HG03196 (cell line): ENCODE measurements around the gene IFFO2.
"Not testable (repeated sequence)": the region's sequence is repeated elsewhere in the genome, so short reads cannot be mapped to it uniquely, and the experiment has no call there.

Source experiments
- ATAC-seq: cut with Tn5 transposase; IDR thresholded peaks from one replicate; pipeline ENCODE4 v1.9.1; 2021; ENCODE audit not compliant: unreplicated experiment

Gene IFFO2

DNA sequence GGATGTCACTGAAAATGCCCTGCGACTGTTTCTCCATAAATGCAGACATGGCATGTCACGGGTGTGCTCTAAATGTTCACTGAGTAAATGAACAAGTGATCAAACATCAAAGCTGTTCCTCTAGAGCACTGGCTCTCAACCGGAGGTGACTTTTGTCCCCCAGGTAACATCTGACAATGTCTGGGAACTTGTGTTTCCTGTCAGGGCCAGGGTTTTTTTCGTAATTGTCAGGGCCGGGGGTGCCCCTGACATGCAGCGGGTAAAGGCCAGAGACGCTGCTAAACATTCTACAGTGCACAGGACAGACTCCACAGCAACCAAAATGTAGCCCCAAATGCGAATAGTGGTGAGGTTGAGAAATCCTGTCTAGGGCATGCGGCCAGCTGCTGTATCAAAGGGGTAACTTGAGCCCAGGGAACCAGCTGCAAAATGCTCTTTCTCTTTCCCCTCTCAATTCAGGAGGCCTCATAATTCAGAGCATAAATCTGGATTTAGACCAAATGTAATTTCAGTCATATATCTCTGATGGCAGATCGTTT lies 56.1 kb downstream of the IFFO2 start:
- no peak for ATAC-seq

DNA sequence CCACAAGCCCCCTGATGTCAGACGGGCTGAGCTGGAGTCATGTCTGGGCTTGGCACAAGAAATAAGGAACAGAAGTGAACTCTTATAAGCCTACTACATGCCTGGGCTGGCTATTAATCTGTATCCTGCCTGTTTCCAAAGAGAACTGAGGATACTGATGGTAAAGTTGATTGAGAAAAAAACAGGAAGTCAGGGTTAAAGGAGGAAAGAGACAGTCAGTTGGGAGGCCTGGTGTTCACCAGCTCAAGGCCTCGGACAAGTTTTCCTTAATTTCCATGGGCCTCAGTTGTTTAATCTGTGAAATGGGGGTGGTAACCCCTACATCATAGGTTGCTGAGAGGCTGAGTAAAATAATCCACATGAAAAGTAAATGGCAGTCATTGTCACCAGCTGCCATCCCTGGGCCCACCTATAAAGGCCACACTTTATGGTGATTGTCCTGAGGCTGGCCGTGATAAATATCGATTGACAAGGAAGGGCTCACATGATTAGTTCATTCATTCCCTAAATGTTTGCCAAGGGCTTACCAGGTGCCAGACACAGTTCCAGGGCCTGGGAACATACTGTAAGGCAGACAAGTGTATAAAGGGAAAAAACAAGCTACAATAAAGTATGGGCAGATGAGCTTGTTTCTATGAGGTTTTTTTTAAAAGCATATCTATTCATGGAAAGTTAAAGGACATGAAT lies 57.0 kb downstream of the IFFO2 start:
- no peak for ATAC-seq

DNA sequence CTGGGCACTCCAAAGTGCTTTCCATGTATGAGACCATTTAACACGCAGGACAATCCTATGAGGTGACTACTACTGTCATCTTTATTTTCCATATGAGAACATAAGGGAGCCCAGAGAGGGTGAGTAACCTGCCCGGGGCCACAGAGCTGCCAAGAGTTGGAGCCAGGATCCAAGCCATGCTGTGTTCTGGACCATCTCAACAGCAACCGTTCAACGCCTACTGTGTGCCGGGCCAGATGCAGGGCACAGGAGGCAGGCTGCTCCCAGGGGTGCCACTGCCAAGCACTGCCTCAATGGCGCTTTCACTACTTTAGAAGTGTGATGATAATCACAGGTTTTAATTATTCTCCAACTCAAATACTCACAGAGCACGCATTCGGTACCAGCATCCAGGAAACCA lies 57.9 kb downstream of the IFFO2 start:
- ATAC-seq = no peak

DNA sequence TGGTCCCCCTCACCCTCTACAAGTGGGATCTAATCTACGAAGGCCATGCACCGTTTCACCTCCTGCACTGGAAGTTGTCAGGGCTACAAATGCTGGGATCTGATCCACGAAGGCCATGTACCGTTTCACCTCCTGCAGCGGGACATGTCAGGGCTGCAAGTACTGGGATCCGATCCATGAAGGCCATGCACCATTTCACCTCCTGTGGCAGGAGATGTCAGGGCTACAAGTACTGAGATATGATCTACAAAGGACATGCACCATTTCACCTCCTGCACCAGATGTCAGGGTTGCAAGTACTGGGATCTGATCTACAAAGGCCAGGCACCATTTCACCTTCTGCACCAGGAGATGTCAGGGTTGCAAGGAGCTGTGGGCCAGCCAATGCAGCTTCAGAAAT lies 61.2 kb downstream of the IFFO2 start:
- ATAC-seq = no peak

DNA sequence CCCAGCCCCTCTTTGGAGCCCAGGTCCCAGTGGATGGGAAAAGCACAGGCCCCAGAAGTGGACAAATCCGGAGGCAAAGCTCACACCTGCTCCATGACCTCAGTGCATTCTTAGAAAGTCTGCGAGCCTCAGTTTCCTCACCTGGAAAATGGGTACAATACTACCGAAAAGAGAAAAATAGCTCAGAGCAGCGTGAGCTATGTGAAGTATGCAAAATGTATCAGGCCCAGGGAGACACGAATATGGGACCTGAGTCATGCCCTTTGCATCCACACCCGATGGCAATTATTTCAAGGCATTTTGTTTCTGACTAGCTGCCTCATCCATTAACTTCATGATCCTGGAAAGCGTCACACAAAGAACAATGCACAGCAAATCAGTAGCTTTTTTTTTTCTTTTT lies 63.4 kb downstream of the IFFO2 start:
- no peak for ATAC-seq

DNA sequence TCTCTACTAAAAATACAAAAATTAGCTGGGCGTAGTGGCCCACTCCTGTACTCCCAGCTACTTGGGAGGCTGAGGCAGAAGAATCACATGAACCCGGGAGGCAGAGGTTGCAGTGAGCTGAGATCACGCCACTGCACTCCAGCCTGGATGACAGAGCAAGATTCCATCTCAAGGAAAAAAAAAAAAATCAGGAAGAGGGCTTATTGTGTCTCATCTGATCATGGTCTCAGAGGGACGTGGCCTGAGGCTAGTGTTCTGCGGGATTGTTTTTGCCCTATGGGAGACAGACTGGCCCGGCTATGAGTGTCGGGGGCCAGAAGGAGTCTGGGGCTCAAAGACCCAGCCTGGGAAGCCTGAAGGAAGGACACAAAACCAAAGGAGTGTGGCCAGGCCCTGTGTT lies 64.6 kb downstream of the IFFO2 start:
- not testable (repeated sequence) for ATAC-seq

DNA sequence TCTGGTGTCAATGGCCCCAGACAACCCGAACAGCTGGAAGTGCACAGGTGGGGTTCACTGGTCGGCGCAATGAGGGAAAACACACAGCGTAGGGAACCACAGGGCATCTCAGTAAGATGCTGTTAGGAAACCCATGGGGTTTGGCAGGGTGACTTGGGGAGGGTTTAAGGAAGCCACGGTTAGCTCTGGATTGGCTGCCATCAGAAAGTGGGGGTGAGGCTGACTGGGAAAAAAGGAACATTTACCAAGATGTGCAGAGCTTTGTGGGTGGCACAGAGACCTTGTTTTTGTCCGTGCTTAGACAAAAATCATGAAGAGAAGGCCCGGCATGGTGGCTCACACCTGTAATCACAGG lies 65.1 kb downstream of the IFFO2 start:
- ATAC-seq = no peak

DNA sequence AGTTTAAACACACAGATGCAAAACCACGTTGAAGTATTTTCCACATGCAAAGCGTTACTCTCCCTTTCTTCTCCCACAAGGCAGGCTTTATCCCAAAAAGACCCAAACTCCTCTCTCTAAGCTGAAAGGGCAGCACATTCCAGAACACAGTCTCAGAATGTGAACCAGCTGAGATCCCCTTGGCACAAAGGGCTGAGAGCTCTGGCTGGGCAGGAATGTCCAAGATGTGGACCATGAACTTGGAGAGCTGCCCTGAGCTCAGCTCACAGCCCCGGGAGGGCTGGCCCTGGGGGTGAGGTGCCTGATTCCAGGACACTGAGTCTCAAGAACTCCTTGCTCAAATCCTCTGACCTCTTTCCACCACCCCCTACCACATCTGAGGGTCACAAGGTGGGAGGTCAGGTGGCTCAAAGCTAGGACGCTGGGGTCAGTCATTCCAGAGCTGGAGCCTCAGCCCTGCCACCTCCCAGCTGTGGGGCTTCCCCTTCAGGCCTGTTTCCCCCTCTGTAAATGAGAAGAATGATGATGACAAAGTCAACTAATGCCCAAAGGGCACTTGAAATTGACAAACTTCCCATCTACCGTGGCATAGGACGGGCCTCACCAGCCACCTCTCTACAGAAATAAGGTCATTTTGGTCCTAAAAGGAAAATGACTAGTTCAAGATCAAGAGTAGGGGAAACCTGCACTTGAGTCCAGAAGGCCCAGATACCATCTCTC lies 65.6 kb downstream of the IFFO2 start:
- ATAC-seq = no peak

DNA sequence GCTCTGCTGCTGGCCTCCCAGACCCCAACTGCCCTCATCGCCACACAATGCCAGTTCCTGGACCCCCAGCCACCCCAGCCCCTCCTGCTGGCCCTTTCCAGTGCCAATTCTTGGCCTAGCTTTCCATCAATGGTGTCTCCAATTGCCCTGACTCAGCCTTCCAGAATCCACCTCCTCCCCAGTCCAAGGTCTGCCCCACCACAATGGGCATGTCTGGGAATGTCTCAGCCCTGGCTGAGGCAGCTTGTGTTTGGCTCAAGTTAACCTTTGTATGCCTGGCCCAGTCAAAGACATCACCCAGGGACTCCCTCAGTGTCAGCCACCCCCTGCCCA lies 70.5 kb downstream of the IFFO2 start:
- no peak for ATAC-seq

DNA sequence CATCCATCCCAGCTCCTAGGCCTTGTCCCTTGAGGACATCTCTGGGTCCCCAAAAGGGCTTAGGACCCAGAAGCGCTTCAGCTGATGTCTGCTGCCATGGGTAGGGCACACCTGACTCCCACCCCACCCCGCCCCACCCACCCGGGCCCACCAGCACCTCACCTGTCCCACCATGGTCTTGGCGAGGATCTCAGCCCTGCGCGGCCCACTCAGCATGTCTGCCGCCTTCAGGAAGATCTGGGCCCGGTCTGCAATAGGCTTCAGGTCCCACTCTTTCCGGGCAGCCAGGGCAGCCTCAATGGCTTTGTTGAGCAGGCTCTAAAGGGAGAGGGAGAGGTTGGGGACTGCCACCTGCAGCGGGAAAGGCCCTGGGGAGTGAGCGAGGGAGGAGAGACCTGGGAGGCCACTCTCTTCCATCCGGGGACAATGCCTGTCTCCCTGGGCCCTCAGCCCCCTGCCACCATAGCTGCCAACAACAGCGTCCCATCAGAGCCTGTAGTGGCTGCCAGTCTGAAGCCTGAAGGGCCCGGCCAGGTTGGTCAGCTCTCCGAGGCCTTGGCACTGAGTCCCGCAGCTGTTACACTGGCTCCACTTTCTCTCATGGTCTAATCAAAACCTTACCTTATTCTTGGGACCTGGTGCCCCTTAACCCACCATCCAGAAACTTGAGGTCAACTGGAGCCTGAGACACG lies 71.0 kb downstream of the IFFO2 start:
- ATAC-seq = no peak

DNA sequence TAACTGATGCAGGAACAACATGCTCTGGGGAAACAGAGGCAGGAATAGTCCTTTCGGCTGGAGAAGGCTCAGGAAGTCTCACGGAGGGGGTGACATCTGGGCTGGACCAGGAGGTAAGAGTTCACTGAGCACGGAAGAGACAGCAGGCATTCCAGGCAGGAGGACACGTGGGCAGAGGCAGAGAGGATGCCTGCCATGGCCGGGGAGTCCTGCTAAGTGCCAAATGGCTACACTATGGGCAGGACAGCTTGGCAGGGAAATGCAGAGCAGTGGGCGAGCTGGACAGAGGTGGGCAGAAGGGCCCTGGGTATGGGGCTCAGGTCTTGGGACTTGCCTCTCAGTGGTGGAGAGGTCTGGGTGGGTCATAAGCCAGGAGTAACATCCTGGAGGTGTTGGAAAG lies 71.7 kb downstream of the IFFO2 start:
- ATAC-seq = no peak

DNA sequence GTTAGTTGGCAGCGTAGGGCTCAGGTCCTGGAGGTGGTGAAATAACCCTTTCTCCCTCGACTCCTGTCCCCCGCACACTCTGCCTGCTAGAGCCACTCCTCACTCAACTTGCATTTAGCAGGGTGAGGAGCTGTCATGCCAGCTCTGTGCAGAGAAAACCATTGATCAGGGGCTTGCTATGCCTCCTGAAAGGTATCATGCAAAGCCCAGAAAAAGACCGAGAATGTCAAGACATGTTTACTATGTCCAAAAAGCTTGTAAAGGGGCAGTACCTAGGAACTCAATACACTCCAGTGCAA lies 72.1 kb downstream of the IFFO2 start:
- no peak for ATAC-seq

DNA sequence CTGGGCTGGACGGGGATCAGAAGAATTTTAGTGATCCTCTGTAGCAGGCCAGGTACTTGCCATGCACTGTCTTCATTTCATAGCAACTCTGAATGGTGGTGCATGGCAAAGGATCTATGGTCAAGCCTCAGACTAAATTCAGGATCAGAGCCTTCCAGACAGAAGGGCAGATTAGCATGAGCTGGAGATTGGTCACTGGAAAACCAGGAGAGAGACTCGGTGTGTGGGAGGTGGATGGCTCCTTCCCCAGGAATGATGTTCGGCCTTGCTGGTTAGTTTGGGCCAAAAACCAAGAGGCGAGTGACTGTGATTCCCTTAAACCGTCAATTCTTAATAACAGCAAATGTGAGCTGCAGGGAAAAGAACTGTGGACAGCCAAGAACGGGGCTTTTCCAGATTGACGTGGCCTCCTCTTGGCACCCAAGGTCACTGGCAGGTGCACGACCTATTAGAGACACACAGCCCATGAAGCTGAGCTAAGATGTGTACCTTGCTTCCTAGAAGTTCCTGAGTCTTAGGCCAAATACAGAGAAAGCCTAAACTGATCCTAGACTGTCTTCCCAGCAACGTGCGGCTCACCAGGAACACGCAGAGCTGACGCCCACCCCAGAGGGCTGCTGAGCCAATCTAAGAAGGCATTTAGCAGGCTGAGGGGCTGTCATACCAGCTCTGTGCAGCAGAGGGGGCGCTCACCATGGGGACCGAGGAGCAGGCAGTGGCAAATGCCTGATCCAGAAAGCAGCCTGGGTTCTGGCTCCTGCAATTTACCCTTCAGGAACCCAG lies 72.6 kb downstream of the IFFO2 start:
- ATAC-seq = no peak

DNA sequence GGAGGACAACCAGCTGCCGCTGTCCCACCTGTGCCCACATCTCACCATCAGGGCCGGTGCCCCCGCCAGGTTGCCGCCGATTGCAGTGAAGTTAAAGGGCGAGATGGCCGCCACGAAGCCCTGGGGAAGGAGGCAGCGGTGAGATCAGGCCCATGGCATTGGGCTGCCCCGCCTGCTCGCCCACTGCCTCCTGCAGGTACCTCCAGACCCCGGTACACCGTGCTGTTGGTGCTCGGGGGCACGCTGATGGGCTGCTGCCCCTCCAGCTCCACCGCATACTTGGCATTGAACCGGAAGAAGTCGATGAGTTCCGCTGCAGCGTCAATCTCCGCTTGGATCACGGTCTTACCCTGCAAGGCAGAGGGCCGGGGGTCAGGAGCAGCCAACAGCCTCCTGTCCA lies 73.4 kb downstream of the IFFO2 start:
- ATAC-seq = no peak

DNA sequence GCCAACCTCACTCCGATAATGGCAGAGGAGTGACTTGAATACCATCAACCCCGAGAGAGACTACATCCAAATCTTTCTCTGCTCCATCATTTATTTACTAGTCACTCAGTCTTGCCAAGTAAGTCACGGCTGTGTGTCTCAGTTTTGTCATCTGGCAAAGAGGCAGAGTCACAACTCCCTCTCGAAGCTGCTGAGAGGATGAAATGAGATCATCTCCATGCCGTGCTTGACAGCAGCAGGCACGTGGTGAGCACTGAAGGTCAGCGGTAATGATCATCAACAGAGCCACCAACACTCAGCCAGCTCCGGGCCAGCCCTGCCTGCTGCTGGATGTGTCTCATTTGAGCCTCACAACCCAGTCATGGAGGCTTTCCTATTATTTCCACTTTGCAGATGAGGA lies 74.0 kb downstream of the IFFO2 start:
- ATAC-seq = no peak

DNA sequence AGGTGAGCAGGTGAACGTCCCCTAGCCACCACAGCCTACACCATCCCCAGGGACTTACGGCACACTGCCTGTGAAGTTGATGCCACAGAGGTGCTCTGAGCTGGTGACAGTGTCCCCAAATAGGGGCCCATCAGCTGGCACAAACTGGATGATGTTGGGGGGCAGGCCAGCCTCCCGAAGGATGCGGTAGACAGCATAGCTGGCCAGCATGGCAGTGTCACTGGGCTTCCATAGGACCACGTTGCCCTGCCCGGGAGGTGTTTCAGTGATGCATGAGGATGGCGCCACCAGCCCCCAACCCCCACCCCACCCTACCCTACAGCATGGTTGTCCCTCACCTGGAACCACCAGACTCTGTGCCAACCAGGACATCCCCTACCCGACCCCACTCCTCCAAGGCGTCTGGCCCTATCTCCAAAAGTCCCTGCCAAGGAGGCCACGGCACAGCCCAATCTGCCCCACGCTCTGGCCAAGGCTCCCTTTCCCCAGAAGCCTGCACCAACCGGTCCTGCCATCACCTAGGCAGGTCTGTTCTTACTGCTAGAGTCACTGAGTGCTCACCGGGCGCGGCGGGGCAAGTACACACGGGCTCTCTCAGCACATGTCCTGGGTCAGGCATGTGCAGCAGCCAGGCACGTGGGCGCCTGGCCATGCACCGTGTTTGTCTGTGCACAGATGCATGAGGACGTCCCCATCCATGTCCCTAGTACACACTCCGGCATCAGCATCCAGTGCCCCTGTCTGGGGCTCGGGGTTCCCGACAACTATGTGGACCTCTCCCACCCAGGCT lies 74.6 kb downstream of the IFFO2 start:
- ATAC-seq = no peak

DNA sequence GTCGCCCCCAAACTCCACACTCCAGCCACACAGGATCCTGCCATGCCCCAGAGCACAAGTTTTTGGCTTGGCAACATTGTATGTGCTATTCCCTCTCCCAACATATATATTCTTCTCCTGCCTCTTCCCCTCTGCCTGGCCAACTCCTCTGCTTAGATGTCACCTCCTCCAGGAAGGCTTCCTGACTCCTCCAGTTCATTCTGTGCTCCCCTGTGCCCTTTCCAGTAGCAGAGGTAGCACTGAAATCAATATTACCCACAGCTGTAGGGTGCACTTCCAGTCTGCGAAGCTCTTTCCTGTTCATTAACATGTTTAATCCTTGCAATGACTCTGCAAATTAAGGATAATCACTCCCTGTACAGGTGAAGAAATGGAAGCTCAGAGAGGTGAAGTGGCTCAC lies 75.3 kb downstream of the IFFO2 start:
- ATAC-seq = no peak

DNA sequence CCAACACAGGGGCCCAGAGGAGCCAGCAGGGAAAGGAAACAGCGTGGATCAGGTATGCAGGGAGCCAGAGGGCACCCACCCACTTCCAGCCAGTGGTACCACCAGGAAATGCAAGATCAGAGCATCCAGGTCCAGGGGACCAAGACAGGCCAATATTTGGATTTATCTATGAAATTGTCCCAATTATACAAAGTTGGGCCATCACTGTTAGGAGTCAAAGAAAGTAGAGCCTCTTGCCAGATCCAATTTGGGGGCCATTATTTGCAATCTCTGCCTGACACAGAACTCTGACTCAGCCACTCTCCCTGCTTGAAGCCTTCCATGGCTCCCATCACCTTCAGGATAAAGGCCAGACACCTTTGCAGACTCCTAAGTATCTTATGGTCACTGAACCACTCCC lies 75.9 kb downstream of the IFFO2 start:
- ATAC-seq = no peak

DNA sequence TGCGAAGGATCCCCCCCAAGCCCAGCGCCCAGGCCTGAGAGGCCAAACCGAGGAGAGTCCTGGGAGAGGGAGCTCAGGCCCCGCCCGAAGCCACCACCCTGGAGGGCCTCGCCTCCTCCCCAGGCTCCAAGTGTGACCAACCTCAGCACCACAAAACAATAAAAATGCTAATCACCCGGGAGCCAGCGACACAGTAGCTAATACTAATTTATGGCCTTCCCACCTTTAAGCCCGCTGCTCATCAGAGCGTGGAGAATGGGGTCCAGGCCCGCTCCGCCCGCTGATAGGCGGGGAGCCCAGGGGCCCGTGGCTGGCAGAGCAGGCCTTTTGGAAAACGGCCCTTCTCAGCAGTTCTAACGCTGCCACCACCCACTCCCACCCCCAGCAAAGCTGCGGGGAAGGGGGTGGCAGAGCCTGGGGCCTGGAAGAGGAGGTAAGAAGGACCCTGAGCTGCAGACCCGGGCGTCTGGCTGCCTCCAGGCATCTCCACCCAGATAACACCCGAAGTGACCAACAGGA lies 76.6 kb downstream of the IFFO2 start:
- no peak for ATAC-seq

DNA sequence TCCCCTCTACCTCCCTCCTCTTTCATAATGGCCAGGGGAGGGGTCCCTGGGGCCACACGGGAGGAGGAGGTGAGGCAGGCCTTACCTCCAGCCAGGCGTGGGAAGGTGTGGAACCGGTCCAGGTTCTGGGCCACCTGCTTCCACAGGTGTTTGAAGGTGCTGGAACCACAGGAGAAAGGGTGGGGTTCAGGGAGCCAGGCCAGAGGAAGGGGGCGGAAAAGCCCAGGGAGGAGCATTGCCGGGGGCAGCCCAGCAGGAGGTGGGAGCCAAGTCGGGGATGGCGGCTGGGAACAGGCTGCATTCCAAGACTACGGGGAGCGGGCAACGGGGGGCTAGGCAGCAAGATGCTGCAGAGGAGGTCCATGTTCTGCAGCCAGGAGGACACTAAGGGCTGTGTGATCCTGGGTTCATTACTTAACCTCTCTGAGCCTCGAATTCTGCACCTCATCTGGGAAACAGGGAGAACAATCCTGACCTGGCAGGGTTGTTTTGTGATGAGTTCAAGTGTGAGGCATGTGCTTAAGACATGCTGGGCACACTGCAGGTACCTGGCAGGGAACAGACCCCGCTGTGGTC lies 77.2 kb downstream of the IFFO2 start:
- no peak for ATAC-seq
